LoVo (cell line): ENCODE data around the gene HIGD2A.
A peak's percentile ranks its signal among the peaks of the same experiment; 100 is the strongest.

Source experiments
- DNase-seq: peaks from one replicate; pipeline ENCODE4 v3.0.0-alpha.2; 2016; ENCODE audit warnings: low spot score

HIGD2A gene

DNA sequence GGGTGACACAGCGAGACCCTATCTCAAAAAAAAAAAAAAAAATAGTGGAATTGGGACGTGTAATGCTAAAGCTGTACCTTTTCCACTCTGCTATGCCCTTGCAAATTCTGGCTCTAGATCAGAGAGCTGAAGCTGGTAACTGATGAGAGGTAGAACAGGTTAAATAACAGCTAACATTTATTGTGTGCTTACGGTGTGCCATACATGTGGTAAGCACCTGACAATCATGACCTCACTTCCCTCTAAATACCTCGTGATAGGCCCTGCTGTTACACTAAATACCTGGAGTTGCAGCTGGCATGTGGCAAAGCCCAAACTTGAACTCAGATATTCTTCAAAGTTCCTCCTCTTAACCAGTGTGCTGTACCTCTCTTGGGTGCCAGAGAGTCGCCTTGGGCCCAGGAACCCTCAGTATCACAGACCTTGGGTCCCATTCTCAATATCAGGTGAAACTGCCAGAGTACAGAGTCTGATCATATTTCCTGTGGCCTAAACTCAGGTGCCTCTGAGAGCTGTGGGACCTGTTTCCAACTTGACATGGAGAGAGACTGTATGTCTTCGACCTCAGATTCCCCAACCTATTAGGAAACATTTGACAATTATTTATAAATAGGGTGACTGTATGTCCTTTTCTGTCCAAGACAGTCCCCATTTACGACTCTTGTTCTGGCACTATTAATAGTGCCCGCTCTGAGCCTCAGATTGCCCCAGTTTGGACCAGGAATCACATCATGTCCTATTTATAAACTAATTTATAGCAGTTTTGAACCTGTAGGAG lies 18.4 kb upstream of the HIGD2A start:
- no peak for DNase-seq

- DNase-seq, result no peak
These were observed 16.7 kb upstream of the HIGD2A start for GRCh38 chr5:176371621-176372539.

DNA sequence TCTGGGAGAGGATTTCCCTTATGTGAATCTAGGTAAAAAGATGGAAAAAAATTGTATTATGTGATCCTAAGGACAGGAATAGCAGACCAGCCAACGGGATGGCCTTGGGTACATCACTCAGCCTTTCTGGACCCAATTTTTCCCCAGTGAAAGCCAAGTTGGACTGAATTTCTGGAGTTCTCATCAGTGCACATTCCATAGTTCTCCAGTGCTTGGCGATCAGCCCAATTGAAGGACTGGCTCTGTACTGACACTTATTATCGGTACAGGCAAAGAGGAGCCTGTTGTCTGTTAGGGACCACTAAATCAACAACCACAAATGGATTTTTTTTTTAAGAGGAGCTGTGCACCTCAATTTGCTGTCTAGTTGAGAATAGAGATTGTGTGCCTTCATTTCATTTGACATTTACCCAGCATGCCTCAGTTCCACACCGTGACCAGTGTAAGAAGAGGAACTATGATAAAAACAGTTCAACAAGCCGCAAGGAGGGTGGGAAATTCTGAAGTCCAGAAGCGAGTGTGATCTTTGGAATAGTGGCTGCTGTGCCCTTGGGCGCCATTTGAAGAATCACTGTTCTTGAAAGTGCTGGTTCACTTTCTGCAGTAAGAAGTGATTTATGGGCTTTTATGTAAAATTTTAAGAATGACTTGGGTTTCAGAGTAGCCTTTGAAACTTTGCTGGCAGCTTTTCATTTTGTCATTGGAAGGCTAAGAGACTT lies 15.3 kb upstream of the HIGD2A start:
- no peak for DNase-seq

GRCh38 chr5:176379881-176380280 lies 8.7 kb upstream of the HIGD2A start:
- DNase-seq, result no peak

GRCh38 chr5:176381423-176381822 lies 7.1 kb upstream of the HIGD2A start:
- DNase-seq, result no peak

DNA sequence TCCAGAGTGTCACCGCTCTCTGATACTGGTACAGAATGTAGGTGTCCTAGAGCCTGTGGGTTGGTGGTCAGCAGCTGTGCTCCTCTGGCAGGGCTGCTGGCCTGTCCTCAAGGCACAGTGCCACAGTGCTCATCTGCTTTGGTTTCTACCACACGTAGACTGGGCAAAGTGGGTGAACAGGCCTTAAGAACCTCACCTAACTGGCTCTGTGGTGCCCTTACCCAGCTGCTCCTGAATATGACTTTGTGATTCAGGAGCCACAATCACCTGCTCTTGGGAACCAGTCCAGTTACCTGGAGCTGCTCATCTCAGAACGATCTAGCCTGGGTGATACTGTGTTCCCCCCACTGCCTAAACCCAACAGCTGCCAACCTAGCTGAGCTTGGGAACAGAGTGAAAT lies 6.6 kb upstream of the HIGD2A start:
- DNase-seq, result no peak

- DNase-seq, result no peak
These were observed 5.8 kb upstream of the HIGD2A start for GRCh38 chr5:176382721-176383120.

DNA sequence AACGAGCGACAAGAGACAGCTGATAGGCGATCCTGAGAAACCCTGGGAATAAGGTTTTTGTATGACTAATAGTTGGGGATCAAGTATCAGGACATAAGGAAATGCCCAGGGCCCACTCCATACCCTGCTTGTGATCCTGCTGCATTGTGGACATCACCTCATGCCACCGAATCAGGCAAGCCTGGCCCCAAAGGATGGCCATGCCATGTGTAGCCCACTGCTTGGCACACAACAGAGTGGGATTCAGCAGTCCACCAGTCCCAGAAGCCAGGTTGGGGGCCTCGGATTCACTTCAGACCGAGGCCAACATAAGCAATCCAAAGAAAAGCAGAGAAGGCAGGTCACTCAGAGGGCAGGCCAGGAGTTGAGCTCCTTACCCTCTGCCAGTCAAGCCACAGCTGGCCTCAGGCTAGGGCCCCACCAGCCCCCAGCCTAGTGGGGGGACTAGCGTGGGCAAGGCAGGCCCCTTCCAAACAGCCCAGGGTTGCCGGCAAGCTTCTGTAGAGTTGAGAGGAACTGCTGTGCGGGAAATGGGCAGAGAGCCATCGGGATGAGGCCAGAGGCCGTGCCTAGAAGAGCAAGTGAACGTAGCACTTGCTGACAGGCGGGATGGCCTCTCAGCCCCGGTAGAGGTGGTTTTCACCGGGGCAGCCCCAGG lies 5.2 kb upstream of the HIGD2A start:
- no peak for DNase-seq

GRCh38 chr5:176383961-176384360 lies 4.6 kb upstream of the HIGD2A start:
- DNase-seq, result no peak

GRCh38 chr5:176384366-176384930 lies 4.1 kb upstream of the HIGD2A start:
- DNase-seq, result no peak

GRCh38 chr5:176384991-176385390 lies 3.6 kb upstream of the HIGD2A start:
- no peak for DNase-seq

DNA sequence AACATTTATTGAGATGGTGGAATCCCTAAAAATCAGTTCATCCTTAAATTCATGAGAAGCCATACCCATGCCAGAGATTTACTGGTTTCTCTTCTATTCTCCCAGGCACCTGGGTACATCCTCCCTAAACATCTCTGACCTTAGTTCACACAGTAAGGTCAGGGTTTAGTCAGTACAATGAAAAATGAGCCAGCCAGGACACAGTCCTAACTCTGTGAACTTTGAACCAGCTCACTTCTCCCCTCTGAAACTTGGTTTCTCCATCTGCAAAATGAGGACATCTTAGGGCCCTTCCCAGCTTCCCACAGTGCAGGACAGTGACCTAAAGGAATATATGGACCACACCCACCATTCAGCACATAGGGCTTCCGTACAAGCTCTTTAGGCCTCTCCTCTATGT lies 2.1 kb upstream of the HIGD2A start:
- DNase-seq, result no peak

DNA sequence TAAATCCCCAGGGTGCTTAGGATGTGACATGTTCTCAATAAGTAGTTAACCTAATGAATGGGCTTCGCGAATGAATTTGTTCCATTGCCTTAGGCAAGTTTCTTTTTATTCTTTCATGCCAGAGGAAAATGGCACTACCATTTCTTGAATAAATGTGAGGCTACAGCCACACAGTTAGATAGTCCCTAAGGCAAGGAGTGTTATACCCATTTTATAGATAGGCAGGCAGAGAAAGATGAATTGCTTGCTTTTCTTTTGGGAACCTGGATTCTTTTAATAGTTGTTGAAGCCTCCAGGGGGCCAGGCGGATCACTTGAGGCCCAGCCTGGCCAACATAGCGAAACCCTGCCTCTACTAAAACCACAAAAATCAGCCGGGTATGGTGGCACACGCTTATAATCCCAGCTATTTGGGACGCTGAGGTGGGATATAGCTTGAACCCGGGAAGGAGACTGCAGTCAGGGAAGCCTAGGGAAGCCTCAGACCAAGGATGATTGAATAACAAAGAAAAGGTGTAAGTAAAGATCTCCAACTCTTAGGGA lies 1.1 kb upstream of the HIGD2A start:
- no peak for DNase-seq

DNA sequence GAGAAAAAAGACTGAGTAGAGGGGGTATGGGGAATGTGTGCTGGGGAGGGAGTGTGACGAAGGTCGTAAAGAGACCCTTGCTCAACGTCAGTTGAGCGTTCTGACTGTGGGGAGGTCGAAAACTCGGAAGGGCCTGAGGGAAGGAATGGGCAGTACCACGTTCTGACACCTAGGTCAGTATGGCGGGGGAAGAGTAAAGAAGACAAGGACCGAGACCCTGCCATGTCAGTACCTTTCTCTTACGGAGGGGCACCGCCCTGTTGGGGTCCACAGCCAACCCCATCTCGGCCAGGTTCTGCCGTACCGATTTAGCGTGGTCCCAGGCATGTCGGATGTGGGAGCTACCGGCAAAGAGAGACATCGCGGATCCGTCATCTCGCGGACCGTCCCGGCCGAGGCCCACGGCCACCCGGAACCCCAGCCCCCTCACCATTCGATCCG lies 528 bp upstream of the HIGD2A start:
- DNase-seq, result peak; percentile 29

DNA sequence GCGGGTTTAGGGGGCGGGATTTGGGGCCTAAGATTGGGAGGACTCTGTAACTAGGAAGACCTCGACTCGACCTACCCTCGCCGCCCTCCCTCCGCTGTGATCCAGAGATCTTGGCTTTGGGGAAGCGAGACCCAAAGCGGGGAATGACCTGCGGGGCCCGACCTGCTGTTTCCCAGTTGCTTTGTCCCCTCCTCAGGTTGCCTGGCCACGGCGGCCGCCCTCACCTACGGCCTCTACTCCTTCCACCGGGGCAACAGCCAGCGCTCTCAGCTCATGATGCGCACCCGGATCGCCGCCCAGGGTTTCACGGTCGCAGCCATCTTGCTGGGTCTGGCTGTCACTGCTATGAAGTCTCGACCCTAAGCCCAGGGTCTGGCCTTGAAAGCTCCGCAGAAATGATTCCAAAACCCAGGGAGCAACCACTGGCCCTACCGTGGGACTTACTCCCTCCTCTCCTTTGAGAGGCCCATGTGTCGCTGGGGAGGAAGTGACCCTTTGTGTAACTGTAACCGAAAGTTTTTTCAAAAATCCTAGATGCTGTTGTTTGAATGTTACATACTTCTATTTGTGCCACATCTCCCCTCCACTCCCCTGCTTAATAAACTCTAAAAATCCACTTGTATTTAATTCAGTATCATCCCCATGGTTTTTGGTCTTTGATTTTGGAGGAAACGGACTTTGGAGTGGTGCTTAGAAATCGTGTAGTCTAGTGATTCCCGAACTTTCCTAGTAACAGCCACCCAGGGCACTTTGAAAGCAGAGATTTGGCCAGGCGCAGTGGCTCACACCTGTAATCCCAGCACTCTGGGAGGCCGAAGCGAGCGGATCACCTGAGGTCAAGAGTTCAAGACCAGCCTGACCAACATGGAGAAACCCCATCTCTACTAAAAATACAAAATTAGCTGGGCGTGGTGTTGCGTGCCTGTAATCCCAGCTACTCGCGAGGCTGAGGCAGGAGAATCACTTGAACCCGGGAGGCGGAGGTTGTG lies 878 bp downstream of the HIGD2A start:
- DNase-seq, result no peak

- no peak for DNase-seq
These were observed 2.9 kb downstream of the HIGD2A start for GRCh38 chr5:176391479-176391878.

DNA sequence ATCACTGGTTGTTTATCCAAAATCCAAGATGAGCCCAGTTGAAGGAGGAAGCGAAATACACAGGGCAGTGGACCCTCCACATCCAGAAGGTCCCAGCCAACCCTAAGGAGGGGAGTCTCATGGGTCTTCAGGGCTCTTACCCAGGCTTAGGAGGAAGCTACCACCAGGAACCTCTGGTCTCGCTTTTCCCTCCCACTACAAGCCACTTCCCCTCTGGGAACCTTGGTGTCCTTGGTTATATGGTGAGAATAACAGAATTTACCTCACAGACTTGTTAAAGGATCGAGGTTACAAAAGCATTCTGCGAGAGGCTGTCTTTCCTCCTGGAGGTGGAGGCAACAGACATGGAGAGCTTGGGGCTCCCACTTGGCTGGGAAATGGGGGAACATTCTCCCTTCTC lies 3.4 kb downstream of the HIGD2A start:
- no peak for DNase-seq

- no peak for DNase-seq
These were observed 4.0 kb downstream of the HIGD2A start for GRCh38 chr5:176392526-176392925.

- DNase-seq, result no peak
These were observed 5.5 kb downstream of the HIGD2A start for GRCh38 chr5:176394096-176394495.
